HG03095 (cell line): Measurements from ENCODE around the gene RPTOR.
A peak's percentile ranks its signal among the peaks of the same experiment; 100 is the strongest.
"Not testable (repeated sequence)": the region's sequence is repeated elsewhere in the genome, so short reads cannot be mapped to it uniquely, and the experiment has no call there.

Experiments used
- ATAC-seq: cut with Tn5 transposase; IDR thresholded peaks from one replicate; pipeline ENCODE4 v1.9.1; 2021; ENCODE audit warnings: moderate library complexity; ENCODE audit not compliant: unreplicated experiment

The RPTOR gene

DNA sequence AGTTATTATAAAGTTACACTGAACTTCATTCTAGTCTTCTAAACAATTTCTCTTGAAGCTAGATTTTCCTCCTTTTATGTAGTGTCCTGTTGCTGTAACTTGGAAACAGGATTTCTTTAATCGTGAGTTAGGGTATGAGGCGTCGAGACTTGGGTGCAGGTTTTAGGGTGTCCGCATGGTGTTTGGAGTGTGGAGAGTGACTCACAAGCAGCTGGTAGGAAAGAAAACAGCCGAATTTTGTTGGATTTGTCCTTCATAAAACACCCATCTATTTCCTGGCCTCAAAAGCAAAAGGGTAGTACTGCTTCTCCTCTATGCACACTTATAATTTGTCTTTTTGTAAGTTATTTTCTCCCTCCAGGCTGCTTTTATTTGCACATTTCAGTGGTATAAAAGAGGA lies 1.6 kb downstream of the RPTOR start:
- ATAC-seq = no peak

DNA sequence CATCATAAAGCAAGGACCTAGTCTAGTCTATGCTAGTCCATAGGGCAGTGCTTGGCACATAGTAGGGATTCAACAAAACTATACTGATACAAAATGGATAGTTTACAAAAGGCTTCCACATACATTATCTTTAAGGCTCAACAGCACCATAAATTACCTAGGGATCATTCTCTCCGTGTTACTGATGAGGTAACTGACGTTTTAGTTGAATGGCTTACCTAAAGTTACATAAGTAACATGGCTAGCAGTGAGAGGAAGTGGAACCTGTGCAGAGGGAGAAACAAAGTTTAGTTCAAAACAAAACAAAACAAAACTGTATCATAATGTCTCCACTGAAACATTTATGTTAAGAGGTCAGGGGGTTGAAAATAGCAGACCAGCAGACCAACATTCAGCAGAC lies 7.9 kb downstream of the RPTOR start:
- no peak for ATAC-seq

DNA sequence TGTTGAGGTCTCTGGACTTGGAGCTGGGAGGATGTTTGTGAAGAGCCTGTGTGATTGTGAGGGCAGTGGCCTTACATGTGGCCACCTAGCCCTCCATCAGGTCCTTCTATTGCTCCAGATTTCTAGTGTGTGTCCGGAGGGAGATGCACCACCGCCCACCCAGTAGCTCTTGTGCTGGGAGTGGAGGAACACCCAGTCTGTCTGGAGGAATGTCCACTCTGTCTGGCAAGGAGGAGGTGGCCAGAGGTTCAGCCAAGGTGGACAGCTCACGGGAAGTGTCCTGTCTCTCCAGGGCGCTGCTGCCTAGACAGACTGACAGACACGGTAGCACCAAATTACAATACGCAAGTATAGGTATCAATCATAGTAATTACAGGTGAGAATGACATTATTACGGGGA lies 10.6 kb downstream of the RPTOR start:
- ATAC-seq = no peak

DNA sequence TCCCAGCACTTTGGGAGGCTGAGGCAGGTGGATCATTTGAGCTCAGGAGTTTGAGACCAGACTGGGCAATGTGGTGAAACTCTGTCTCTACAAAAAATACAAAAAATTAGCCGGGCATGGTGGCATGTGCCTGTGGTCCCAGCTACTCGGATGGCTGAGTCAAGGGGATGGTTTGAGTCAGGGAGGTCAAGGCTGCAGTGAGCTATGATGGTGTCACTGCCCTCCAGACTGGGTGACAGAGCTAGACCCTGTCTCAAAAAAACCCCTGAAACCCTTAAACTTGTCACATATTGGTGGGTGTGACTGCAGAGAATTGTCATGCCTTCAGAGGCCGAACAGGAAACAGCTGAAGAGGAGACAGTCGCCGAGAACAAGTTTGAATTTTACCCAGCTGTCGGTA lies 13.4 kb downstream of the RPTOR start:
- no peak for ATAC-seq

DNA sequence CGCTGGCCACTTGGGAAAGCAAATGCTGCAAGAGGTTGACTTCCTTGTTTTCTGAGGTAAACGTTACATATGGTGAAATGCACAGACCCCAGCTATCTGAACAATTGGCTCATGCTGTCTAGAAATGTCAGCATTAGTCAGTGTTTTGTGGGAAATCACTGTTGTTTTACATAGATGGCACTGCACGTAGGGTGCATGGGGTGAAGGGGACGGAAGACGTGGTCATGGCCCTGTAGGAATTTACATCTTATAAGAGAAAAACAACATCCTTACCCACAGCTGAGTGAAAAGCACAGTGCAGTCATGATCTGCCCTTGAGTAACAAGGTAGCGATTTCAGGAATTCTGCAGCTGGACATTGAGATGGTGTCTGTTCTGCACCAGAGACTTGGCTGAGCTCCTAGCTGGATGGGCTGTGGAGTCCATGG lies 15.2 kb downstream of the RPTOR start:
- ATAC-seq = no peak

DNA sequence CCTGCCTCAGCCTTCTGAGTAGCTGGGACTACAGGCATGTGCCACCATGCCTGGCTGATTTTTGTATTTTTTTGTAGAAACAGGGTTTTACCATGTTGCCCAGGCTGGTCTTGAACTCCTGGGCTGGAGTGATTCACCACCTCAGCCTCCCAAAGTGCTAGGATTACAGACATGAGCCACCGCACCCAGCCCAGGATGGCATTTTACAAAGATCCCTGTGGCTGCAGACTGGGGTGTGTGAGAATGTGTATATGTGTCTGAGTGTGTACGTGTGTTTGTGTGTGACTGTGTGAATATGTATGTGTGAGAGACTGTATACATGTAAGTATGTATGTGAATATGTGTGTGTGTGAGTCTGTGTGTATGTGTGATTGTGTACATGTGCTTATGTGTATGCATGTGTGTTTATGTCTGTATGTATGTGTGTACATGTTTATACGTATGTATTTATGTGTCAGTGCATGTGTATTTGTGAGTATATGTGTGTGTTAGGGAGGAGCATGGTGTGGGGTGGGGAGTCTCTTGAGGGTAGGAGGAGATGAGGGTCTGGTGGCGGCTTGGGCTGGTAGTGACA lies 17.0 kb downstream of the RPTOR start:
- ATAC-seq = no peak

DNA sequence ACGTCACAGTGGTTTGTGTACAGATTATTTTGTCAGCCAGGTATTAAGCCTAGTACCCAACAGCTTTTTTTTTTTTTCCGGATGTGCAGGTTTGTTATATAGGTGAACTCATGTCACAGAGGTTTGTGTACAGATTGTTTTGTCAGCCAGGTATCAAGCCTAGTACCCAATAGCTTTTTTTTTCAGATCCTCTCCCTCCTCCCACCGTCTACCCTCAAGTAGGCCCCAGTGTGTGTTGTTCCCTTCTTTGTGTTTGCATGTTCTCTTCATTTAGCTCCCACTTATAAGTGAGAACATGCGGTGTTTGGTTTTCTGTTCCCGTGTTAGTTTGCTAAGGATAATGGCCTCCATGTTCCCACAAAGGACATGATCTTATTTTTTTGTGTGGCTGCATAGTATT lies 19.9 kb downstream of the RPTOR start:
- ATAC-seq = no peak

DNA sequence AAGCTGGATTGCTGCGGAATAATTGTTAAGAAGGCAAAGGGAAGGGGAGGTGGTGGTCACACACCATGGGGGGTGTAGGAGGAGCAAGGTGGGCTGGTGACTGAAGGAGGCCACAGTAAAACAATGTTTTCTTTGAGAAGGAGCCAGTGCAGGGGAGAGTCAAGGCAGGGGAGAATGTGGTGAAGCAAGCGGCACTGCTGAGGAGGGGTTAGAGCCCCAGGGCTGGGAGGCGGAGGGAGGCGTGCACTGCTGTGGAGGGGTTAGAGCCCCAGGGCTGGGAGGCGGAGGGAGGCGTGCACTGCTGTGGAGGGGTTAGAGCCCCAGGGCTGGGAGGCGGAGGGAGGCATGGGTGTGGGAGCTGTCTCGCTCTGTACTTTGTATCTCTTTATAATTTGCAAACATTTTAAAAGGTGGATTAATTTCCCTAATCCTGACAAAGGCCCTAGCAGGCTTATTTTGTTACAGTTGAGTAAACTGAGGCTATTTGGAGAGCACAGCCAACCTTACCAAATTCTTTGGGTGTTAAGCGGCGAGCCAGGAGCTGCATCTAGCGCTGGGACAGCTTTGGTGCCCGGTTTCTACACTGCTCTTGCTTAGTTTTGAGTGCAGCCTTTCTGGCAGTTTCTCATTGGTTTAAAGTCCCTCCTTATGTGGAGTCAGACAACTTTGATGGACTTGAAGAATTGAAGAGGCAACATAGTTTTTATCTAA lies 20.9 kb downstream of the RPTOR start:
- ATAC-seq = no peak

DNA sequence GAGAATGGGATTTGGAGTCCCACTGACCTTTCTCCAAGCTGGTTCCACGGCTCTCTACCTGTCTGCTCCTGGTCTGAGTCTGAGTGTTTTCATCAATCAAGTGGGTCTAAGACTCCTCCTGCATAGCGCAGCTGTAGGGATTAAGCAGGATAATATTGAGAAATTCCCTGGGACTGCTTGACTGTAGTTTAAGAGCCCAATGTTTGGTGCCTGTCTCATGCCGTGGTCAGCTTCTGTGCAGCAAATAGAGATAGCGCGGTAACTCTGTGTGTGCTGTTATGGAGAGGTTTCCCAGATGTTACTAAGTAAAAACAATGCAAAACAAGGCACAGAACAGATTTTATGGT lies 21.4 kb downstream of the RPTOR start:
- no peak for ATAC-seq

DNA sequence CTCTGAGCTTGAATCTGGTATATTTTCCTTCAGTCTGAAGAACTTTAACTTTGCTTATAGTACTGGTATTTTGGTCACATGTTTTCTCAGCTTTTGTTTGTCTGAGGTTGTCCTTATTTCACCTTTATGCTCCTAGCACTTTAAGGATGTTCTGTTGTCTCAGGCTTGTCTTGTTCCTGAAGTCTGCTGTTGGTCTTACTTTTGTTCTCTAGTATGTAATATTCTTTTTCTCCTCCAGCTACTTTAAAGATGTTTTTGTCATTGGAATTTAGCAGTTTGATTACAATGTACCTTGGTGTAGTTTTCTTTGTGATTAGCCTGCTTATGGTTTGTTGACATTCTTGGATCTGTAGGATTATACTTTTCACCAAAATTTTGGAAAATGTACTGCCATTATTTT lies 23.6 kb downstream of the RPTOR start:
- no peak for ATAC-seq

DNA sequence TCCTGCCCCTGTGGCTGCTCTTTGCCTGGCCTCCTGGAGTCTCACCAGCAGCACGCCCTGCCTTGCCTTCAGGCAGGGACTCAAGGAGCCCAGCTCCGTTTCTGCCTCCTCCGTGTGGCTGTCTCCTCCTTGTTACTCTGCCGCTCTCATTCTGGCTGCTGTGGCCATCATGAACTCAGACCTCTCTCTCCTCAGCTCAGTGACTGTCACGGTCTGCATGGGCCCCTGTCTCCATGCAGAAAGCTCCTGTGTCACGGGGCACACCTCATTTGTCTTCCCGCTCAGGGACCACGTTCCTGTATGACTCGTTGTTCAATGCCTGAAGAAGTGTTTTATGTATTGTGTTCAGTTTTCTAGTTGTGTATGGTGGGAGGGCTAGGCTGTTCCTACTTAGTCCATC lies 25.3 kb downstream of the RPTOR start:
- no peak for ATAC-seq

DNA sequence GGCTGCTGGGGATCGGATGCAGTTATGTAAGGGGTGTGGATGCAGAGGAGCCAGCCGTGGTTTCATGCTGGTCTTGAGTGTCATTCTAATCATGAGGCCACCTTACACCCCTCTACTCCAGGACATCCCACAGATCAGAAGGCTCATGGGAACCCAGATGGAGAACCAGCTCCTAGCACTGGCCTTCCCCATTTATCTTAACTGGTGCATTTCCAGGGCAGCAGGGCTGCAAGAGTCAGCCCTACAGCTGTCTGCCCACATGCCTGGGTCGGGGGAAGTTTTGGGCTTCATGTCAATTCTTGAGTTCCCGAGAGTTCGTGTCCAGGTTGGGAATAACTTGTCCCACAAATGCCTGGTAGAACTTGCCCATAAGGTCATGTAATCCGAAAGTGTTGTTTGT lies 29.1 kb downstream of the RPTOR start:
- no peak for ATAC-seq

DNA sequence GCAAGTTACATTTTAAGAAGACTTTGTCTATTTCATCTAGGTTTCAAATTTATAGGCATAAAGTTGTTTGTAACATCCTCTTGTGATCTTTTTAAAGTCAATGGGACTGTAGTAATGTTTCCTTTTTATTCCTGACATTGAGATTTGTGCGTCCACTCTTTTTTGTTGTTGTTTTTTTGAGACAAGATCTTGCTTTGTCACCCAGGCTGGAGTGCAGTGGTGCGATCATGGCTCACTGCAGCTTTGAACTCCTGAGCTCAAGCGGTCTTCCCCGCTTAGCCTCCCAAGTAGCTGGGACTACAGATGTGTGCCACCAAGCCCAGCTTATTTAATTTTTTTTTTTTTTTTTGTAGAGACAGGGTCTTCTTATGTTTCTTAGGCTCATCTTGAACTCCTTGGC lies 29.9 kb downstream of the RPTOR start:
- no peak for ATAC-seq

DNA sequence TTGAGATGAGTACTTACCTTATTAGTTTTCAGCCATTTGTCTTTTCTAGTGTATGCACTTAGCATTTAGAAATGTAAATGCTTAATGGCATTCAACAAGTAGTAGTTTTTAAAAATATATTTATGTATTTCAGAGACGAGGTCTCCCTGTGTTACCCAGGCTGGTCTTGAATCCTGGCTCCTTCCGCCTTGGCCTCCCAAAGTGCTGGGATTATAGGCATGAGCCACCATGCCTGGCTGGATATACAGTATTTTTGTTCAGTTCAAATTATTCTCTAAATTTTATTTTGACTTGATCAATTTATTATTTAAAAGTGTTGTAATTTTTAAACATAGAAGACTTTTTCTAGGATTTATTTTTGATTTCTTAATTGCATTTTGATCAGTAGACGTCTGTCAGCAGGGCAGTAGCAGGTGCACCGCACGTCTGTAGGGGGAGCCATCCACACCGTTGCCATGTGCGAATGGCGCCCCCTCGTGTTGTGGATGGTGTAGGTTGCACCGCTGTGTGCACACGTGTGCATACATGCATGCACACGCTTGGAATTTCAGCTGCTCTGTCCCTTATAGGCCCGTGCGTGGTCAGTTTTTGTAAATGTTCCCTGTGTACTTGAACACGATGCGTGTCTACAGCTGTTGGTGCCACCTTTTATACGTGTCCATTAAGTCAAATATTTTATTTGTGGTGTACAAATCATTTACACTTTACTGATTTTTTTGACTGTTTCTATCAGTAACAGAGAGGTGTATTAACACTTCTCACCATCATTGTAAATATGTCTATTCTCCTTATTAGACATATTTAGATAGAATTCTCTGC lies 30.6 kb downstream of the RPTOR start:
- peak; percentile 74 for ATAC-seq

DNA sequence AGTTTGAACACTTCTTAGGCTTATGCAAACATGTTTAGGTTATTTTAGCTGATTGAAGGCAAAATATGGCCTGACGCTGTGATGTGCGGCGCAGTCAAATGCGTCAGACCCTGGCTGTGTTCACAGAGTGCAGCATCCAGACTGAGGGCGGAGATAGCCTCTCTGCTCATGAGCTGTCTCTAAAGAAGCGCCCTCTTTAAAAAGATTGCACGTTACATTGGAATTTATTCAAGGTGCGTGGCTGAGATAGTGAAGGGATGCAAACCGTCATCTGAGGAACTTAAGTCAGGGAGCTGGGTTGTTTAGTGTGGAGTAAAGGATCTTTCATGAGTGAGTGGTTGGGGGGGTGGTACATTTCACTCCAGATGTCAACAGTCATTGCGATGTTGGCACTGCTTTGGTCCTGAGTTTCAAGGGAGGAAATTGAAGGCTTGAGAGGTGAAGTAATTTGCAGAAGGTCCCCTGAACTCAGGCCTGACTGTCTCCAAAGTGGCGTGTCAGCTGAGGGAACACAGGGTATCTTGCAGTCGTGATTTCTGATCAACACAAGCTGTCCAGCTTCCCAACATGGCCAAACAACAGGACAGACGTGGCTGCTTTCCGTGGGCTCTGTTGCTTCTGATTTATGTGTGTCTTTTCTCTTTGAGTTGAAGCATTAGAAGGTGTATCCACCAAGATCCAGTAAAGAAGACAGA lies 33.4 kb downstream of the RPTOR start:
- ATAC-seq = no peak

DNA sequence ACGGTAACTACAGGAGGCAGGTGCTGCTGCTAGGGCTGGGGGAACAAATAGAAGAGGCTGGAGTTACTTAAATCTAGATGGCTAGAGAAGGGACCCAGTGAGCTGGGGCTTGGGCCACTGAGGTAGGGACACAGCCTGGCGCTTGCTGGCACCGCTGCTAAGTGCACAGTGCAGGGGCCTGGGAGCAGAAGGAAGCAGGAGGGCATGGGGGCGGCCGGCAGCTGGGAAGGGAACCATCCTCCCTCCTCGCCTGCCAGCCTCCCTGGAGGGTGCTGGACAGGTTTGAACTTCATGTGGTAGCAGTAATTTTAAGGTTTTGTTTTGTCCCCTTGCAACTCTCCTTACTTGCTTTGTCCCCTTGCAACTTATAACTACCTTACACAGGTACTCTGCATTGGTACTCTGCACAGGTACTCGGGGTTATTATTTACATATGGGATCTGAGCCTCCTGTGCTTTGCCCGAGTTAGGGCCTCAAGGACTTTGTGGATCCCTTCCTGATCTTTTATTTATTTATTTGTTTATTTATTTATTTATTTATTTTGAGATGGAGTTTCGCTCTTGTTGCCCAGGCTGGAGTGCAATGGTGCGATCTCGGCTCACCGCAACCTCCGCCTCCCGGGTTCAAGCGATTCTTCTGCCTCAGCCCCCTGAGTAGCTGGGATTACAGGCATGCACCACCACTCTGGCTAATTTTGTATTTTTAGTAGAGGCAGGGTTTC lies 34.2 kb downstream of the RPTOR start:
- not testable (repeated sequence) for ATAC-seq

DNA sequence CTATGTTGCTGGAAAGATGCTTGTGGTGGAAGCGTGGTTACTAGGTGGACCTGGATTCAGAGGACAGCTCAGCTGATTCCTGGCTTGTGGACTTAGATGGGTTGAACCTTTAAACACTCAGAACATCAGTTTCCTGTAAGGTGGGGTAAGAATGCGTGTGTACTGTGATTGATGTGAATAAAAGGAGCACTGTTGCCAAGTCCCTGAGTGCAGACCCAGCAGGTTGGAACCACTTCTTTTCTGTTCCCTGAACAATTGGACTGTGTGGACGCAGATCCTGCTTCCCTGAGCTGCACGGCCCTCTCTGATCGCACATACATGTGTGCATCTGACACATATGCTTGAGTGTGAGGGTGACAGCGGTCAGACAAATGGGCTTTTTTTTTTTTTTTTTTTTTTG lies 37.5 kb downstream of the RPTOR start:
- no peak for ATAC-seq

DNA sequence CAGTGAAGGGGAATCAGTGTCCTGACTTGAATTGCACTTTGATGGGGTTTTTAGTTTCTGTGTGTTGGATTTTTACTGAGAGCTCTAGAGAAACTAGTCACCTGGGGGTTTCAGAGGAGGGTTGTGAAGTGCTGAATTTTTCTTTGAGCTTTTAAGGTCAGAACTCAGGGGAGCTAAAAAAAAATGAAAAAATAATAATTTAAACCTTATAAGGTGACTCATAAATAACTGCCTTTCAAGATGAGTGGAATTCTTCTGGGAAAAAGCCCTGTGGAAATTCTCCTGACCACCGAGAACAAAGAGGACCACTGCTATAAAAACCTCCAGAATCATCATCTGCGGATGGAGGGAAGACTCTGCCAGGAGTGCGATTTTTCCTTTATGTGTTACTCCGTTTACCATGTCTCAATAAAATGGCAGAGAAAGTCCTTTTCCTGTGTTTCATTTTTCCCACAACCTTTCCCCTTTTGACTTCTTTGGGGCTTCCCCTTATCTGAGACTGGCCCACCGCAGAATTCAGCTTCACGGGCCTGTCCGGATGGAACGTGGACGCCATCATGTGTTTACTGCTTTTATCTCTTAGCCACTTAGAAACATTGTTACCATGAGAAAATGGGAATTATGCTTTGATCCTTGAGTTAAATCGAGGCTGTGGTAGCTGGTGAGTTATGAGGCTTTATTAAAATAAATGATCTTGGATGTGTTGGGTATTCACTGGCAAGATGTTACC lies 39.7 kb downstream of the RPTOR start:
- no peak for ATAC-seq

DNA sequence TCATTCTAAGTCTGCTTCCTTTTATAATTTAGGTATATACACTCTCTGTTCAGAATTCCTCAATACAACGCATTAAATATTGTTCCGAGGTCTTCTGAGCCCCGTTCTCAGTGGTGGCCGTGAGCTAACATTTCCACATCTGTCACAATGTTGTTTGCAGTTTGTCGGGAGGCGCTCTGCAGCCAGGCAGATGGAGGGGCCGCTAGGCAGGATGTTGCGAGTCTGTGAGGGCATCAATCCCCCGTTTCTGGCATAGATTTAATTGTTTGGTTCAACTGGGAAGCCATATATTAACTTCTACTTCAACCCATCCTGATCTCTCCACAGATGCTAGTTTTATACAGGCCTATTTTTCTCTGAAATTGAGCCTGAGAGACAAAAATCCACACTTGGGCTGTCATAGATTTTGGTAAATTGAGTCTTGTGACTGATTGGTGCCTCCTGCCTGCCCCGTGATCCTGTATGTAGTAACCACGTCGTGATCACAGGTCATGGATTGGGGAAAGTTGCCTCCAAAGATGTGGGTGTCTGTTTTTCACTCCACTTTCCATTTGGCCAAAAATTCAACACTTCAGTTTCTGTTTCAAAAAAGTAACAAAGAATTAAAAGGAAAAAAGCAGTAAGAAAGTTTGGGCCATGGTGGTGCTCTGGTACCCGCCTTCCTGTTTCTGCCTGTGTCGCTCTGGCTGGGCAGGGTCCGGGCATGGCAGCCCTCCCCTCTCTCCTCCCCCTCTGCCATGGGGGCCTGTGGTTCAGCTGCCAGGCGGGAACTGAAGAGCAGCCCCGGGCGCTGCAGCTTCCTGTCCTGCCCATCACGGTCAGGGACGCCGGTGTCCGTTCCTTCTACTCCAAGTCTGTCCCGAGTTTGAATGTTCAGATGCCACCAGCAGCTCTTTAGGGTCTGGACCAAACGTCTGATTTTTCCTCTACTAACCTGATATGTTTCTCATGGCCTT lies 41.5 kb downstream of the RPTOR start:
- ATAC-seq = no peak
